GM19043 (cell line): ENCODE measurements around the gene NRXN3.
"Not testable (repeated sequence)": the region's sequence is repeated elsewhere in the genome, so short reads cannot be mapped to it uniquely, and the experiment has no call there.

Source experiments
- ATAC-seq: cut with Tn5 transposase; IDR thresholded peaks from one replicate; pipeline ENCODE4 v1.9.1; 2021; ENCODE audit warnings: low read depth; ENCODE audit not compliant: unreplicated experiment

Gene NRXN3

DNA sequence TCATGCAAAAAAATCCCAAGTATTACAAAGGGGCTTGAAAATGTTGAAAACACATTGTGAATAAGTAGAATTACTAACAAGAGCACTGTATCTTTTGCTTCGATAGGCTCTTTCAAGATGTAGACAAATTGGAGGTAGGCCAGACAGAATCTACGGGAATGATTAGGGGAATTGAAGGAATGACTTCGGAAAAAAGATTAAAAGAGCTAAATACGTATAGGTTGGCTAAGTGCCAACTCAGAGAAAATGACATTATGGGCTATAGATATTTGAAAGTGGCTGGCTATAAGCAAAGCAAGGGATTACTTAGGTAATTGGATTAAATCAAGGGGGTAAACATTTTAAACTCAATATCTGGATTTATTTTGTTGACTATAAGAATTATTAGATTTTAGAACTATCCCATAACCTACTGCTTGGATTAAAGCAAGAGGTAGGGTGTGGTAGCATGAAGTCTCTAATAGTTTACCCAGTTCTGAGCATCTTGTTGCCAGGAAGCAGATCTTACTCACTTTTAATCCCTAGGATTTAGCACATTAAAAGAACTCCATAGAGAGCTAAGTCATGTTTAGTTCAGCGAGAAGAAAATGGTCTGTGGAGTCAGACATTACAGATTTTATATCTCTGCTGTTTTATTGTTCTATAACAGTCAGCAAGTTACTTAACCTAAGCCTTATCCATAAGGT lies 1551.4 kb downstream of the NRXN3 start:
- no peak for ATAC-seq

DNA sequence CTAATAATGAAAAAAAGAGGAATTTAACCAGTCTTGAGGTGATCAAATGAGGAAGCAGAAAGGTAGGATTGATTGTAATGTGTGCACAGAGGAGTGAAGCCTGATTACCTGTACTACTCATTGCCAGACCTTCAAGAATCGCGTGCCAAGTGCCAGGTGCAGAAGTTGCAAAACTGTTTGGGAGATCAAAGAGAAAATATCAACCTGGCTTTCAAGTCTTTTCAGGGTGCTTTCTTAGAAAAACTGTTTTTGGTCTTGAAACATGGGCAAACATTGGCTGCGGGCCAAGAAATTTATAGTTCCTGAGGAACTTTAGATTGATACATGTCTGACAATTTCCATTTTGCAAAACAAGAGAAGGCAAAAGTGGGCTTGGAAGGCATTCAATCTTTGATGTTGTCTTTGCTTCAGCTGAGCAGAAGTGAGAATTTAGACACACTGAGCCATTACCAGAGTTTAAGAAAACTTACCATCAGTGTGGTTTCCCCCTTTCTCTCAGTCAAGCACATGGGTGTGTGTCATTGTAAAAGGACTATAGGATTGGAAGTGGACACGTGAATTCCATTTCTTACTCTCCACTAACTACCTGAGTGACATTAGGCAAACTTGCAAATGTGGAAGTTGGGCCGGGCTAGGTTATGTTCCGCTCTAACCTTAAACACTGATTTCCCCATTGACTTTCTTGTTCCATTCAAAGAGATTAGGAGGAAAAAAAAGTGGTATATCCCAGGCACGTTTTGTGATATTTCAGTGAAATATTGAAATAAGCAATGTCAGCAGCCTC lies 1555.0 kb downstream of the NRXN3 start:
- no peak for ATAC-seq

DNA sequence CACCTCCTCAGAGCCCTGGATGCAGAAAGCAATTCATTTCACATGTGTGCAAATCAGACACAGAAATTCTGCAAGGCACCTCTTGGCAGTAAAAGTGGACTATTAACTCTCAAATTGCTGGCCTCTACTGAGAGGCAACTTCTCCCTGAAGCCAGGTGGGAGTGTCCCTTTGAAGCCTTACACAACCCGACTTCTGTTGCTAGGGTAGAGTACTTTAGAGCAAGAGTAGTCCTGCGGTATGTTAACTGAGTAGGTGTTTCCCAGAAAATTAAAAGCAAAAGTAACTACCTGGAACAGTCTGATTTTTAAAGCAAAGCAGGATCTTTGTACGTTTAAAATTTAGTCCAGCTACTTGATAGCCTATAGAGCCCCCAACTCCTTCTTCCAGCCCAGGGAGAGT lies 1557.7 kb downstream of the NRXN3 start:
- no peak for ATAC-seq

DNA sequence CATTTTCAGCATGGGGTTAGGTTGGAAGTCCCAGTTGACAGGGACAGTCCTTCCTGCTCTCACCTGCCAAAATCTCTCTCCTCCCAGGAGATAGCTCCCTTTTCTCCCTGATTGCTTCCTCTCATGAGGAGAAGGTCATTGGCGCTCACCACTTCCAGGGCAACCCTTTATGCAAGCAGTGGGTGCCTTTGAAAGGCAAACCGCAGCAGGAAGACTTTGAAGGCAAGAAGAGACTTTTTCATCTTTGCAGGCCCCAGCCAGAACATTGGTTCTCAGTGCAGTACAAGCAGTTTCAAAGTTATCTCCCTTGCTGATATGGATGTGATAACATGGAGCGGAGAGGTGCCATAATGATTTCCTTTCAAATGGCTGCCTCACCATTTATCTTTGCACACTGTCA lies 1558.2 kb downstream of the NRXN3 start:
- no peak for ATAC-seq

DNA sequence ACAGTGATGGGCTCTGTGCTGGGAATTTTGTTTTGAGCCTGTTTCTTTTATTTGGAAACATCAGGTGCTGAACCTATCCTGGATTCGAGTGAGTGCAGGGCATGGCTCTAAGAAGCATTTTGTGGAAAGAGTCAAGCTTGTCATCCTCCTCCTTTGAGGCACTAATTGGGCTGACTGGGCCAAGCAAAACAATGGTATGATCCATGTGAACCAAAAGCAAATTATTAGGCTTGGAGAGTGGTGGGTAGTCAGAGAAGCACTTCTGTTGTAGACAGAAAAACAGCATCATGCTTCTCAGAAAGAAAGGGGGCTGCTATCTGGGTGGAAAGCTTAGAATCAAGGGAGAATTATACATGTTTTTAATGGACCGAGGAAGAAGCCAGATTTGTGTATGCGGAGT lies 1559.6 kb downstream of the NRXN3 start:
- no peak for ATAC-seq

DNA sequence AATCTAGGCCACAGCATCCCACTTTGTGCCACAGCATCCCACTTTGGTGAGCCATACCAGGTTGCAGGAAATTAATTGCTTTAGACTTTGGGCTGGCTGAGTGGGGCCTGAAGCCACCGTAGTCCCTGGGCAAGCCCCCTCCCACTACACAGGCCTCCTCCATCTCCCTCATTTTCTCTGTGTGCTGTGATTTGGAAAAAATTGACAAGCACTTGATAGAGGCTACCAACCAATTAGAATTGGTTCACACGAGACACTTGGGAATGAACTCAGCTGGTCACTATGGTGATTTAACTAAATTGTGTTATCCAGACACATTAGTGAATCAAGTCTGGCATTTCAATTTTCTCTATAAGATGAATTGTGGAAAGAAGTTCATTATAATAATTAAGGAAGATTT lies 1560.0 kb downstream of the NRXN3 start:
- no peak for ATAC-seq

DNA sequence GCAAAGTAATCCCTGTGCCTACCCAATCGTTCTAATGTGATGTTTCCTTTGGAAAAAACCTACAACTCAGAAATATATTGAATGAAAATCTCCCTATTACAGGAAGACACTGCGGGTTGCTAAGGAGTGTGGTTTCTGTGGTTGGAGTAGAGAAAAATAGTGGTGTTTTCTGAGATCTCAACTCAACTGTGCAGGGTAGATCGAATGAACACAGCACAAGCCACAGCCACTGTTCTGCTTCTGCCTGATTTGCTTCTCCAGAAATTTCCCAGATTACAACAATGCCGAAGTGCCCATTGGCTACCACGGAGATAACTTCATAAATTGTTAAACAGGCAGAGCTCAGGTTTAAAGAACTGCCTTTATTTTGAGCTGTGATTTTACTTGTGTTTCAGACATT lies 1560.8 kb downstream of the NRXN3 start:
- no peak for ATAC-seq

DNA sequence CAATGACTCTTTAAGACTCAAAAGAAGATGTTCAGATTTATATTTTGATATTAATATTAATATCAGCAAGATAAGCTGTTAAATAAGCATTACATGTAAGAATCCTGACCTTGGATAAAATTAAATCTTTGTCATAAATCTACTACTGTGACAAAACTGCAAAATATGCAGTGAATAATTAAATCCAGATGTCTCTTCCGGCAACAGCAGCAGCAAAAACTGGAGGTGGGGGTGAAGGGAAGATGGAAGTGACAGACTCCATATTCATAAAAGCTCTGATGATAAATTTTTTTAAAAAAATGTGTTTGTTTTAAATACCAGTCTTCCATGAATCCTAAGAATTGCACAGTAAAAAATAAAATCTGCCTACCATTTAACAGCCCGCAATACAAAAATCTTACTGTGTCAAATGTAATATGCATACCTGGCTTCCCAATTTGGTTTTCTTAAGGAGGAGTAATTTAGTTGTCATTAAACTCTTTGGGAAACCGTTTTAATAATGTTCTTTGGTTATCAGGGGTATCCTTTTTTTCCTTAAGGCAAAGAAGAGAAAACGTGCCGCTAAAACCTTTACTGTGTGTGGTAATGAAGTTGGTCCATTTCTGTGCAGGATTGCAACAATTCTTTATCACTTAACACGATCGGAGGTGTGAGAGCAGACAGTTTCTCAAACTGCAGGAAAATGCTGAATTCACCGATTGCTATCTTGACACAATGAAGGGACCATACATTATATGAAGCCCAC lies 1562.9 kb downstream of the NRXN3 start:
- no peak for ATAC-seq

DNA sequence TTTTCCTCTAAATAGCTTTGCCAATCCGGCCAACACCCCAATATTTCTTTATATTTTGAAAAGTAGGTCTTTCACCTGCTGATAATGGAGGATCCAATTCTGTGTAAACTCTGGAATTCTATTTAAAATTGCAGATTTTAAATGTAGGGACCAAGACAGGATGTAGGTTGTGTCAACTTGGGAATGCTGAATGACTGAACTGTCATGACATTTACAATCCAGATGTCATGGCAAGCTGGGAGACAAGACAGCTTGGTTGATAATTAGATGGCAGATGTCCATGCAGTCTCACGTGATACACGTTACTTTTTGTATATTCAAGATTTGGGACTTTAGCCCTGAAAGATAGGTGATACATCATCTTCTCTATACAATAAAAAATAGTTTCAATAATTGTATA lies 1564.0 kb downstream of the NRXN3 start:
- ATAC-seq: no peak

DNA sequence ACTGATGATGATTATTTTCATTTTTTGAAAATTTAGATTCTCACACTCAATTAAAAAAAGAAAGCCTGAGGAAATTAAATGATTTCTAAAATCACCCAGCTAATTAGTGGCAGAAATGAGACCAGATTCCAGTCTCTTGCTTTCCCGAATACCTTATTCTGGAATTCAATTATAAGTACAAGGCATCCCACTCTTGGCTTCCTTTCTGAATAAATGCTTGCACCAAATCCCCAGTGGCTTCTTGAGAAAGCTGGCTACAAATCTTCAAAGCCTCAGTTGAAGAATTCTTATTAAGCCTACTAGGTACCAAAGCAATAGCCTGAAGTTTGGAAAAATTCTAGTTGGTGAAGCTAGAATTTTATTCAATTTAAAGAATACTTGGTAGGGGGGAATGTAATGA lies 1564.5 kb downstream of the NRXN3 start:
- no peak for ATAC-seq

DNA sequence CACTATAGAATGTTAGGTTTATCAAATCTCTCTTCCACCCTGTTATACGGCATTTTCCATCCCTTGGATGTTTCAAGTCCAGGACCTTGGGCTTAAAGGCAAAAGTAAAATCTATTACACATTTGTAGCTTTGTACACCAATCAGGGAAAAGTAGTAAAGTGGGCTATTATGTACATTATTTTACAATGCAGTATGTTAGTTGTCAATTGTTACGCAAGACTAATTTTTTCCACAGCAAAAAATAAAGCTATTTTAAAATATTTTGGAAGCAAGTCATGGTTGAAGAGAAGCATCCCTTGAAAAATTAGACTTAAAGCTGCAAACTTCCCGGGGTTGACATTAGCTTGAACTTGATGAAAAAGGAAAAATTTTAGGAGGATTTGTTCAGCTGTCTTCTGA lies 1564.9 kb downstream of the NRXN3 start:
- no peak for ATAC-seq

DNA sequence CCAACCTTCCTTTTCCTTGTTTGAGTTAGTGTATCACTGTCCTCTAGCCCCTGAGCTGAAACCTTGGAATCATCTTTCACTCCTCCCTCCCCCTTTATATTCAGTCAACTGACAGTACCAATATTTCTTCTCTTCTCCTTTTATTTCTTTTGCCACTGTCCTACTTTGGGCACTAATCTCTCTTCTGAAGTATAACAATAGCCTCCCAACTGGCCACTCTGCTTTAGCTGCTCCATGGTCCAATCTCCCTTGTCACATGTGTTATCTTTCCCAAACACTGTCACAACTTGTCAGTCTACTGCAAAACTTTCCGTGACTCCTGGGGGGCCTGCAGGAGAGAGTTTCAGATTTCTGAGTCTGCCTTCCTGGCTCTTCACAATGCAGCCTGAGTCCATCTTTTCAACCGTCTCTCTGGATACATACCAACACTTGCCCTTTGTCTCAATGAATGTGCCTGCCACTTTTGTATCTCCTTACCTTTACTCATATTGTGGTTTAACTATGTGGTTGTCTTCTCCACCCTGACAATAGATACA lies 1570.0 kb downstream of the NRXN3 start:
- no peak for ATAC-seq

DNA sequence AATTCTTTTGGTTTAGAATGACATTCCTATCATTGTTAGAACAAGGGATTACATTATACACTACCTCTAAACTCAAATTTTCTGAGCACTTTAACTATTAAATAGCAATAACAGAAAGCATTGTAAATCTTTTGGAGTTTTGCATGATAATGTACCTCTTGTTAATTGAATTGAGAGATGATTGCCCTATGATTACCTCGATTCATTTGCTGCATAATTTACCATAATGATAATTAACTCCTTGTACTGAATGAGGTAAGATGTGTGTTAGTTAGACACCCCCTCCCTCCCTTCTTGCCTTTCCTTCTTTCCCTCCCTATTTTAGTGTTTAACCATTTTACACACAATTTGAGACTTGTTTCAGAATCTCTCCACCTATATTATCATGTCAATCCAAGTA lies 1572.0 kb downstream of the NRXN3 start:
- no peak for ATAC-seq

DNA sequence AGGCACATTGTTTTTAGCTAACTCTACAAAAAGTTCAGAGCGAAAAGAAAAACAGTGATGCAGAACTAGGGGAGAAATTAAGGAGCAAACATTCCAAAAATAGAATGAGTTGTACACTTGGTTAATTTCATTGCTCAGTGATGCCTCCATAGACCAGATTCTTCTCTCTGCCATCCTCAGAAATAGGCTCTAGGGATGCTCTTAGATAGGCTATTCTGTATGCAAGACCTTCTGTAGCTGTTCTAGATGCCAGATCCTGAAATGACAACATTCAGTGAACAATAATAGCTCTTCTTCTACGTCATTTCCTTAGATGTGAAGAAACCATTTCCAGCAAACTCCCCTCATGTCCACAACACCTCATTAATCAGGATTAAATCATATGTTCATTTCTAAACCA lies 1574.9 kb downstream of the NRXN3 start:
- no peak for ATAC-seq

DNA sequence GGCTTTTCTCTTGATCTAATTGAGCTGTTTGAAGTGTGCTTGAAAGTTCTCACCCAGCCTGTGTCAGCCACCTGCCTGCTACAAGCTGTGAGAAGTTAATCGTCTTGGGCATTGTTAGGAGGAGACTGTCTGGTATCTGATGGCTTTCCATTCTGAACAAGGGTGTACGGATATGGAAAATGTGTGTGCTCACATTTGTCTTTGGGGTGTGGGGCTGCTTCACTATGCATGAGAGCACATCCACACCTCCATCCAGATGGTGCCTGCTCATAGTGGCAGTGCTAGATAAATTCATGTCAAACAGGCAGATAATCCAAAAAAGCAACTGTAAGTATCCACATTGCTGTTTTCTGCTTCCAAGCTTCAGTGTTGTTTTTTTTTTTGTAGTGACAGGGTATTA lies 1578.9 kb downstream of the NRXN3 start:
- no peak for ATAC-seq

DNA sequence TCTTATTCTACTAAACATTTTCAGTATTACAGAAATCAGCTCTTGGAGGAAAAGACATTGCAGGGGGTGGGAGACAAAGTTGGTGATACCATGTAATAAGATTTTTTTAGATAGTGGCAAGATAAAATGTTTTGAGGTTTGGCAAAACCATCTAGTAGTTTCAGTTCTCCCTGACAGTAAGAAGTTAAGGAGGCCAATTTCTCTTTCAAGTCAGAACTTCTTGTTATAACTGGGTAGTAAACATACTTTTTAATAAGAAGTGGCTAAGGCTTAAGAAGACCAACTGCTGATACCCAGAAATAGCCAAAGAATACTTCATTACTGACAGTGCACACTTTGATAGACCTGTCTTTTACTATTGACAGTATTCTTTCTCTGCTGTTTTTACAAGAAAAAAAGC lies 1588.8 kb downstream of the NRXN3 start:
- no peak for ATAC-seq

DNA sequence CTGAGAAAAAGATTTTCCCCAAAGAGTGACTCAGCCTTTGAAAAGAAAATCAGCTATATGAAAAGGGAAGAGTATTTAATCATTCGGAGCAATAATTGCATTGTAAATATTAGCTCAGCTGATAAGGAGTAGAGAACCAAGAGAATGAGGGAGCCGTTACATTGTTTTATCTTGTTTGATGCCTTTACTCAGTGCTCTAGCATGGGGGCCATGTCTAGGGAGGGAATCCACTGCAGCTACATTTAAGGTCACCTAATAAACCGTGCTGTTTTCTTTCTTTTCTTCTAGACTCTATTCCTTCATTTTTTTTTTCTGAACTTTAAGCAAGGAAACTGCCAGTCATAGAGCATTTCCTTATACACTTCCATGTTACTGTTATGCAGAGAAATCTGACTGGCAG lies 1594.2 kb downstream of the NRXN3 start:
- ATAC-seq: no peak

DNA sequence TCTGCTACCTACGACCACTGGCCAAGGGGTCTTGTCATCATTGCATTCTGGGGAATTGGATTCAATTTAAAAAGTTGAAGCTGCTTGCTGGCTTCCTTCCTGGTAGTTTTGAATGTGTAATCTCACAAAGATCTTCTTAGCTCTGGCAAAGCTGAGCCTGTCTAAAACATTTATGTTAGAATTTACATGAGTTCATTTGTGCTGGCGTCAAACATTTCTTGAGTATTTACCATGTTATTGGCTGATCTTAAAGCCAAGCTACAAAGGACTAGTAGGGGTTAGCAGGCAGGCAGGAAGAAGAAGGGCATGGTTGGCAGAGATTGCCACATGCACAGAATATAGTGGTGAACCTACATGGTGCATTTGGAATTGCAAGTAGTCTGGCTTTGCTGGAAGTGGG lies 1596.3 kb downstream of the NRXN3 start:
- ATAC-seq: no peak

DNA sequence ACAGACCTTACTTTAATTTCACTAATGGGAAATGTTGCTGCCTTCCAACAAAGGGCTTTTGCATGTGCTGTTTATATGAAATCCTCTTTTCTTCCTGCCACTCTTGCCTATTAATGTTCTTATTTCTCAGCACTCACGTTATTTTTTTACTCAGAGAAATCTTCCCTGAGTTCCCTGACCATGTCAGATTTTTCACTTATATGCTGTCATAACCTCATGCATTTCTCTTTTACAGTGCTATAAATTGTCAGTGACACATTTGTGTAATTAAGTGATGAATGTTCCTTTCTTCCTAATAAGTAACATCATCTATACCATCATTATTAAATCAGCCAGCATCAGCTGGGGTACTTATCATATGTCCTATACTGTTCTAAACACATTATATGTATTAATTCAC lies 1597.1 kb downstream of the NRXN3 start:
- ATAC-seq: no peak

DNA sequence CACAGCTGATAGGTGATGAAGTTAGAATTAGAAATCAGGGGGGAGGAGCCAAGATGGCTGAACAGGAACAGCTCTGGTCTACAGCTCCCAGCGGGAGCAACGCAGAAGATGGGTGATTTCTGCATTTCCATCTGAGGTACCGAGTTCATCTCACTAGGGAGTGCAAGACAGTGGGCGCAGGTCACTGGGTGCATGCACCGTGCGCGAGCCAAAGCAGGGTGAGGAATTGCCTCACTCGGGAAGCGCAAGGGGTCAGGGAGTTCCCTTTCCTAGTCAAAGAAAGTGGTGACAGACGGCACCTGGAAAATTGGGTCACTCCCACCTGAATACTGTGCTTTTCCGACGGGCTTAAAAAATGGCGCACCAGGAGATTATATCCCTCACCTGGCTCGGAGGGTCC lies 1597.5 kb downstream of the NRXN3 start:
- not testable (repeated sequence) for ATAC-seq

DNA sequence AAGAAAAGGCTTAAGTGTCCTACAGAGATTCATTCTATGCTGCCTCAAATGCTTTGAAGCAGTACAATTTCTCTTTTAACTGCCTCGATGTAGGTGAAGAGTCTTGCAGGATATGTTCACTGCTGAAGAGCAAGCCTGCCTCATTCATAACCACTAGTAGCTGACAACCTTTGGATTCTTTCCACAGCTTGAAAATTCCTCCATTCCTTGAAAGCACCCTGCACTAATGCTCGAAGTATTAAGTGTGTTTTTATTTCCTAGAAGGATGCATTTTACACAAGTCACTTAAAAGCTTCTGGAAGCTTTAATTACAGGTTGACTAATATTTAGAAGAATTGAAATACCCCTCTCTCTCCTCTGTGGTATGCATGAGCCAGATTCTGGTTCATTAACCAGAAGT lies 1611.7 kb downstream of the NRXN3 start:
- ATAC-seq: no peak
